HepG2 (cell line): Measurements from ENCODE around the gene ASB9.

ENCODE experiments used
- CTCF ChIP-seq: sonication (generic); formaldehyde crosslinking; IDR thresholded peaks from 2 replicates; pipeline ENCODE4 v1.5.0; 2020; ENCODE audit warnings: mild to moderate bottlenecking, missing genetic modification reagents, moderate library complexity
- KDM4B ChIP-seq: sonication (generic); formaldehyde crosslinking; IDR thresholded peaks from 2 replicates; pipeline ENCODE4 v1.4.0; 2020; ENCODE audit warnings: missing genetic modification reagents
- SMARCE1 ChIP-seq: fragments of 450-650 bp; IDR thresholded peaks from 2 replicates; pipeline ENCODE4 v1.6.1; 2017; ENCODE audit warnings: borderline replicate concordance

- TF ChIP-seq CTCF (CRISPR knock-in tag), result no peak
- TF ChIP-seq KDM4B (CRISPR knock-in tag), result no peak
- no peak for TF ChIP-seq SMARCE1
These were observed 763 bp downstream of the ASB9 start for GRCh38 chrX:15269120-15269519.
